Activated B cell treated with CpG ODN at 0.5 μM for 24 hours (primary cell): ENCODE data around the gene RABGEF1. TPM values are rescaled to one million over a fixed set of nuclear protein-coding genes. Genes with fewer than 3 reads are reported as not detected.
"Not testable (repeated sequence)": the region's sequence is repeated elsewhere in the genome, so short reads cannot be mapped to it uniquely, and the experiment has no call there.

Experiments used
- ATAC-seq: fragments of 200-7000 bp; cut with Tn5 transposase; one replicate; pipeline ENCODE4 v1.10.0; 2021; ENCODE audit warnings: low read depth, mild to moderate bottlenecking, moderate library complexity
- CTCF ChIA-PET: fragments of 350-600 bp; sonication (Branson Sonifier 250); formaldehyde crosslinking; loops from one replicate; lab custom pipeline; 2021; ENCODE audit warnings: antibody characterized with exemption; lab: Charles Lee
- POLR2A ChIA-PET: fragments of 350-600 bp; sonication (Branson Sonifier 250); formaldehyde crosslinking; loops from one replicate; lab custom pipeline; 2021; ENCODE audit warnings: antibody characterized with exemption; lab: Charles Lee
- DNase-seq: peaks from one replicate; pipeline ENCODE4 v3.0.0; 2022
- H3K27ac Mint-ChIP-seq: one replicate; pipeline ENCODE4 v1.8.0; 2020; ENCODE audit warnings: mixed read lengths
- H3K27me3 Mint-ChIP-seq: one replicate; pipeline ENCODE4 v1.8.0; 2021; ENCODE audit warnings: mixed read lengths
- H3K36me3 Mint-ChIP-seq: one replicate; pipeline ENCODE4 v1.8.0; 2021; ENCODE audit warnings: low read depth, mixed read lengths
- H3K4me1 Mint-ChIP-seq: one replicate; pipeline ENCODE4 v1.8.0; 2021; ENCODE audit warnings: mixed read lengths
- H3K4me3 Mint-ChIP-seq: one replicate; pipeline ENCODE4 v1.8.0; 2020; ENCODE audit warnings: mild to moderate bottlenecking, mixed read lengths
- H3K9me3 Mint-ChIP-seq: one replicate; pipeline ENCODE4 v1.8.0; 2020; ENCODE audit warnings: mixed read lengths
- CTCF ChIP-seq: fragments of 200-600 bp; IDR thresholded peaks from one replicate; pipeline ENCODE4 v1.8.0; 2022; ENCODE audit warnings: antibody characterized with exemption, mild to moderate bottlenecking
- intact Hi-C: fragments of 100-400 bp; cut with micrococcal nuclease; formaldehyde crosslinking; loops from one replicate; pipeline ENCODE4 v1.15.1; 2024
- total RNA-seq: library from RNA; stranded (reverse); gene quantifications from 2 replicates; pipeline ENCODE4 v1.2.3, GENCODE V29; 2022

The RABGEF1 gene
- total RNA-seq, 1 donor from 2014 or later: 19.7 TPM

GRCh38 chr7:66757939-66758338, 17.4 kb downstream of the RABGEF1 start:
- no peak for ATAC-seq
- no peak for TF ChIP-seq CTCF
- Mint-ChIP-seq H3K4me1 (peaks cover 43% of the 10 kb centered on the region), H3K4me3 (no peak overlapping the region), H3K36me3 (peaks cover 19% of the 10 kb centered on the region), H3K27ac (no peak overlapping the region), H3K9me3 (no peaks in the 10 kb centered on the region), H3K27me3 (no peaks in the 10 kb centered on the region)
- intact Hi-C loops: no loop called here
- no peak for DNase-seq
- CTCF ChIA-PET: no interaction called here
- POLR2A ChIA-PET: no interaction called here

DNA sequence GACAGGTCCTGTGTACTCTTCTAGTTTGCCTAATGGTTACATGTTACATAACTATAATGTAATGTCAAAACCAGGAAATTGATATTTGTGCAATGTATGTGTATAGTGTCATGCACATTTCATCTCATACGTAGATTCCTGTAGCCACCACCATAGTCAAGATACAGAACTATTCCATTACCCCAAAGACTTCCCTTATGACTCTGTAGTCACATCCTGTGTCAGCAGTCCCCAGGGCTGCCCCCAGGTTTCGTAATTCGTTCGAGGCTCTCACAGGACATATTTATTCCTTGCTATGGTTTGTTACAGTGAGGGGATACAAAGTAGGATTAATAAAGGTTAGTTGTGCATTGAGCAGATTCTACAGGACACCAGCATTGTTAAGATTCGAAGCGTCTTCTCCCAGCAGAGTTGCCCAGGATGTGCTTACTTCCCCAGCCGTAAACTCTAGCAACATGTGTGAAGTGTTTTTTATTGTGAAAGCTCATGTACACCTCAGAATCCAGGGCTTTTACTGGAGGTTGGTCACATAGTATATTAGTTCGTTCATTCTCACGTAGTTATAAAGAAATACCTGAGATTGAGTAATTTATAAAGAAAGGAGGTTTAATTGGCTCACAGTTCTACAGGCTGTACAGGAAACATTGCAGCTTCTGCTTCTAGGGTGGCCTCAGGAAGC, 18.6 kb downstream of the RABGEF1 start:
- ATAC-seq (peak; percentile 85), DNase-seq (no peak)
- peaks cover 26% of the 10 kb centered on the region for H3K36me3 Mint-ChIP-seq
- CTCF ChIA-PET: no interaction called here
- H3K27me3 Mint-ChIP-seq: no peaks in the 10 kb centered on the region
- peak overlapping the region; percentile 39 for H3K4me3 Mint-ChIP-seq
- H3K4me1 Mint-ChIP-seq: peaks cover 44% of the 10 kb centered on the region
- H3K9me3 Mint-ChIP-seq: peaks cover 6% of the 10 kb centered on the region
- no peak for TF ChIP-seq CTCF
- H3K27ac Mint-ChIP-seq: peak overlapping the region; percentile 72
- intact Hi-C loops: loop anchor here (1.0 kb wide), 1 partner anchor 19 kb away; the partner anchor contains the start of gene RABGEF1
- POLR2A ChIA-PET: interaction anchor here (0.6 to 1.6 kb wide), 2 partner anchors 19 to 87 kb away, joined by 3 to 4 read pairs; partner anchors contain the start of gene RABGEF1

DNA sequence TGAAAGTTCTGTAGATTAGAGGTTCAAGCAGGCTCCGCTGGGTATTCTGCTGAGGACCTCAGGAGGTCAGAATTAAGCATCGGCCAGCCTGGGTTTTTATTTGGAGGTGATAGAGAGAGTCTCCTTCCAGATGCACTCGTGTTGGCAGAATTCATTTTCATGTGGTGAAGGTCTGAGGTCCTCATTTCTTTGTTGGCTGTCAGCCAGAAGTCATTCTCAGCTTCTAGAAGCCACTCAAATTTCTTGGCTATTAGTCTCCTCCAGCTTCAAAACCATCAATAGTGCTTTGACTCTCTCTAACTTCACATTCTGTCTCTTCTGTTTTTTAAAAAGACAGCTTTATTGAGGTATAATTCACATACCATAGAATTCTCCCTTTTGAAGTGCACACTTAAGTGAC, 22.6 kb downstream of the RABGEF1 start:
- H3K4me1 Mint-ChIP-seq: peaks cover 54% of the 10 kb centered on the region

GRCh38 chr7:66763633-66764355, 23.3 kb downstream of the RABGEF1 start:
- CTCF ChIA-PET, ATAC-seq, H3K4me3 Mint-ChIP-seq, DNase-seq, H3K27me3 Mint-ChIP-seq, POLR2A ChIA-PET, intact Hi-C loops, H3K9me3 Mint-ChIP-seq: not testable (repeated sequence)
- H3K4me1 Mint-ChIP-seq: peaks cover 55% of the 10 kb centered on the region
- peaks cover 20% of the 10 kb centered on the region for H3K36me3 Mint-ChIP-seq
- peak overlapping the region; percentile 46 for H3K27ac Mint-ChIP-seq

More for the DNA sequence above, 22.6 kb downstream of the RABGEF1 start:
- H3K27ac Mint-ChIP-seq, CTCF ChIA-PET, DNase-seq, ATAC-seq, H3K9me3 Mint-ChIP-seq, H3K27me3 Mint-ChIP-seq, intact Hi-C loops, H3K4me3 Mint-ChIP-seq: not testable (repeated sequence)
- peaks cover 25% of the 10 kb centered on the region for H3K36me3 Mint-ChIP-seq
- POLR2A ChIA-PET: interaction anchor here (1.0 kb wide), 1 partner anchor 81 kb away, joined by 3 read pairs; no protein-coding TSS in a partner anchor

DNA sequence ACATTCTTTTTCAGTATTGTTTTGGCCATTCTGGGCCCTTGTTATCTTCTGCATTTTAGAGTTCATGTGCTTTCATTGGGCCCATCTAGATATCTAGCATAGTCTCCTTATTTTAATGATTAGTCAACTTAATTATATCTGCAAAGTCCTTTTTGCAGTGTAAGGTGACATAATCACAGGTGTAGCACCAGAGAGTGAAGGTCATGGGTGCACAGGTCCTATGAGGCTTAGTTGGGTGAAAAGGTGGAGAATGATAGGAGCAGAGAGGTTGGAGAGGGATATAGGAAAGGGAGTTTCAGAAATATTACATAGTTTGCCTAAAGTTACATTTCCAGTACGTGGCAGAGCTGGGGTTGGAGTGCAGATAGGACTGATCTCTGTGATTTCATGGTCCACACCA, 24.4 kb downstream of the RABGEF1 start:
- peaks cover 55% of the 10 kb centered on the region for H3K4me1 Mint-ChIP-seq
- ATAC-seq, H3K4me3 Mint-ChIP-seq, H3K27me3 Mint-ChIP-seq, H3K9me3 Mint-ChIP-seq, H3K36me3 Mint-ChIP-seq, POLR2A ChIA-PET, DNase-seq, CTCF ChIA-PET, intact Hi-C loops: not testable (repeated sequence)
- peak overlapping the region; percentile 56 for H3K27ac Mint-ChIP-seq

DNA sequence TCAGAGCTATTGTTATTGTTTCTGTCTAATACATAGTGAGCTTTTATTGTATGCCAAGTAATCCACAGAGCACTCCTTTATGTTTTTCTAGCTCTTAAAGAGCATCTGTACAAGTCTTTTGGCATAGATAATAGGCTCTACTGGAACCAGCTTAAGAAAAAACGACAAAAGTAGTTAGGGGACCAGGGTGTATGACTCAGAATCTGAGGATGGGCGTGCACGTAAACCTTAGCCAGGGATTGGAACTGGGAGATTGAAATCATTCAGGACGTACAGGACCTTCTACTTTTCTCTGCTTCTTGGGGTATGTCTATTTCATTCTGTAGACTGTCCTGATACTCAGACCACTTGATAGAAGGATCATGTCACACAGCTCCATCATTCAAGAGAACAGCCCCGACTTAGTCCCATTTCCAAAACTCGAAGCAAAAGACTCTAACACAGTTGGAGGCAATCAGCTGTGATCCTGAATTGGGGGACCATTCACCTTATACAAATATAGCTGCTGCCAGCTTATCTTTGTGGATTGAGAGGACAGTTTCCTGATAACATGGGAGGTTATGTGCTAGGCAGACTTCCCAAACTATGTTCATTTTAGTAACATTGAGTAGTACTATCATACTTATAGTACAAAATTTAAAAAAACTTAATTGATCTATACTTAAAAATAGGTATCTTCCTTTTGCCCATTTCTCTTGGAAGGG, 24.9 kb downstream of the RABGEF1 start:
- peaks cover 60% of the 10 kb centered on the region for H3K4me1 Mint-ChIP-seq
- ATAC-seq, H3K36me3 Mint-ChIP-seq, DNase-seq, H3K4me3 Mint-ChIP-seq, H3K27me3 Mint-ChIP-seq, intact Hi-C loops, CTCF ChIA-PET, H3K9me3 Mint-ChIP-seq, H3K27ac Mint-ChIP-seq: not testable (repeated sequence)
- POLR2A ChIA-PET: interaction anchor here (1.1 kb wide), 1 partner anchor 12 kb away, joined by 3 read pairs; no protein-coding TSS in a partner anchor
